HG03139 (cell line): ENCODE data around the gene ATP6V0A4.
"Not testable (repeated sequence)": the region's sequence is repeated elsewhere in the genome, so short reads cannot be mapped to it uniquely, and the experiment has no call there.

Source experiments
- ATAC-seq: cut with Tn5 transposase; IDR thresholded peaks from one replicate; pipeline ENCODE4 v1.9.1; 2021; ENCODE audit not compliant: unreplicated experiment

Gene ATP6V0A4

GRCh38 chr7:138705167-138705566, 92.8 kb downstream of the ATP6V0A4 start:
- no peak for ATAC-seq

- no peak for ATAC-seq
Observed at GRCh38 chr7:138701537-138701923, 96.5 kb downstream of the ATP6V0A4 start.

- ATAC-seq = no peak
Observed at GRCh38 chr7:138700857-138701536, 97.0 kb downstream of the ATP6V0A4 start, which contains the start of gene SVOPL. Gene SVOPL, minus strand, starts transcription at chr7:138701362. Its CDS starts 22,317 bp downstream, at chr7:138679045.

GRCh38 chr7:138699661-138700060, 98.3 kb downstream of the ATP6V0A4 start:
- no peak for ATAC-seq

- ATAC-seq = no peak
Observed at GRCh38 chr7:138698281-138698680, 99.7 kb downstream of the ATP6V0A4 start.

- no peak for ATAC-seq
Observed at GRCh38 chr7:138697535-138698182, 100.3 kb downstream of the ATP6V0A4 start.

GRCh38 chr7:138695776-138696175, 102.2 kb downstream of the ATP6V0A4 start:
- not testable (repeated sequence) for ATAC-seq

GRCh38 chr7:138695106-138695505, 102.9 kb downstream of the ATP6V0A4 start:
- ATAC-seq = no peak

- no peak for ATAC-seq
Observed at GRCh38 chr7:138691178-138691577, 106.8 kb downstream of the ATP6V0A4 start.

- ATAC-seq = no peak
Observed at GRCh38 chr7:138690495-138690894, 107.5 kb downstream of the ATP6V0A4 start.

GRCh38 chr7:138688037-138688436, 110.0 kb downstream of the ATP6V0A4 start:
- not testable (repeated sequence) for ATAC-seq

GRCh38 chr7:138684340-138684739, 113.7 kb downstream of the ATP6V0A4 start:
- no peak for ATAC-seq

GRCh38 chr7:138679793-138680192, 118.2 kb downstream of the ATP6V0A4 start:
- no peak for ATAC-seq

GRCh38 chr7:138670594-138670993, 127.4 kb downstream of the ATP6V0A4 start:
- ATAC-seq = no peak

- ATAC-seq = no peak
Observed at GRCh38 chr7:138669364-138669763, 128.6 kb downstream of the ATP6V0A4 start.

- no peak for ATAC-seq
Observed at GRCh38 chr7:138668946-138669345, 129.1 kb downstream of the ATP6V0A4 start.

GRCh38 chr7:138668229-138668596, 129.8 kb downstream of the ATP6V0A4 start:
- no peak for ATAC-seq

- no peak for ATAC-seq
Observed at GRCh38 chr7:138667535-138668228, 130.3 kb downstream of the ATP6V0A4 start.

- ATAC-seq = no peak
Observed at GRCh38 chr7:138666385-138666784, 131.6 kb downstream of the ATP6V0A4 start.

- no peak for ATAC-seq
Observed at GRCh38 chr7:138665669-138666140, 132.3 kb downstream of the ATP6V0A4 start.

- no peak for ATAC-seq
Observed at GRCh38 chr7:138665249-138665648, 132.7 kb downstream of the ATP6V0A4 start.
